Neural cell (in vitro differentiated cells): ENCODE data around the gene ITPRID2.

Experiments used
- POLR2AphosphoS5 ChIP-seq: IDR thresholded peaks from 2 replicates; pipeline ENCODE4 v1.6.1; 2012
- TF ChIP-seq, protein P1 (sequence below): fragments of 450-650 bp; IDR thresholded peaks from 2 replicates; pipeline ENCODE4 v1.5.1; 2014; ENCODE audit warnings: antibody characterized with exemption, mild to moderate bottlenecking, moderate library complexity; ENCODE audit not compliant: poor library complexity, severe bottlenecking

DNA sequence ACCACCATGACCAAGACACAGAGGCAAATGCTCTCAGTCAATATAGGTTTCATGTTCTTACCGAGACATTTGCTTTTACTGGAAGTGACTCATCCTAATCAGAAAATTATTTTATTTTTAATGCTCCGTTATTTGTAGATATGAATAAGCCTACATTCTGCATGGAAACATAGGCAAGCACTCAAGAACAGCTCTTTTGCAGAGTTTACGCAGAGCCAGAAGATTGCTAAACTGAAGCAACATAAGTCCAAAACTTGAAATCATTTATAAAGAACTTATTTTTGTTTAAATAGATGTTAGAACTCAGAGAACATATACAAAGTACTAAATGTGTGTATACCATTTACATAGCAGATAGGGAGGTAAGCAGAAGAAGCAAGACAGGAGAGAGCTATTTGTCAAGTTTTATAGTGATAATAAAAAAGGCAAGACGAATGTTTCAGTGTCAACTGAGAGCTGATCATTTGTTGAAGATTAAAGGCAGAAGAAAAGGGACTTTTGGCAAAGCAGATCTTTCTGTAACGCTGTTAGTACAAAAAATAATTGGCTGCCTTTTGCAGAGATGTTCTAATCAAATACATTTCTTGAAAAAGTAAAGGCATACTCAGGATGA, 81.7 kb downstream of the ITPRID2 start:
- TF ChIP-seq, protein P1, sequence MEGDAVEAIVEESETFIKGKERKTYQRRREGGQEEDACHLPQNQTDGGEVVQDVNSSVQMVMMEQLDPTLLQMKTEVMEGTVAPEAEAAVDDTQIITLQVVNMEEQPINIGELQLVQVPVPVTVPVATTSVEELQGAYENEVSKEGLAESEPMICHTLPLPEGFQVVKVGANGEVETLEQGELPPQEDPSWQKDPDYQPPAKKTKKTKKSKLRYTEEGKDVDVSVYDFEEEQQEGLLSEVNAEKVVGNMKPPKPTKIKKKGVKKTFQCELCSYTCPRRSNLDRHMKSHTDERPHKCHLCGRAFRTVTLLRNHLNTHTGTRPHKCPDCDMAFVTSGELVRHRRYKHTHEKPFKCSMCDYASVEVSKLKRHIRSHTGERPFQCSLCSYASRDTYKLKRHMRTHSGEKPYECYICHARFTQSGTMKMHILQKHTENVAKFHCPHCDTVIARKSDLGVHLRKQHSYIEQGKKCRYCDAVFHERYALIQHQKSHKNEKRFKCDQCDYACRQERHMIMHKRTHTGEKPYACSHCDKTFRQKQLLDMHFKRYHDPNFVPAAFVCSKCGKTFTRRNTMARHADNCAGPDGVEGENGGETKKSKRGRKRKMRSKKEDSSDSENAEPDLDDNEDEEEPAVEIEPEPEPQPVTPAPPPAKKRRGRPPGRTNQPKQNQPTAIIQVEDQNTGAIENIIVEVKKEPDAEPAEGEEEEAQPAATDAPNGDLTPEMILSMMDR, result no peak
- no peak for TF ChIP-seq POLR2AphosphoS5
